PC-9 (cell line): ENCODE data around the gene MRPL12.

Experiments
- EZH2 ChIP-seq: fragments of 200-600 bp; sonication (generic); IDR thresholded peaks from 2 replicates; pipeline ENCODE4 v1.8.0; 2017; ENCODE audit warnings: antibody characterized with exemption, low read depth
- TF ChIP-seq, protein P1 (sequence below): fragments of 200-600 bp; sonication (generic); conservative IDR thresholded peaks from 2 replicates; pipeline ENCODE4 v1.6.1; 2017; ENCODE audit warnings: mixed run types, antibody characterized with exemption, mild to moderate bottlenecking, moderate library complexity

DNA sequence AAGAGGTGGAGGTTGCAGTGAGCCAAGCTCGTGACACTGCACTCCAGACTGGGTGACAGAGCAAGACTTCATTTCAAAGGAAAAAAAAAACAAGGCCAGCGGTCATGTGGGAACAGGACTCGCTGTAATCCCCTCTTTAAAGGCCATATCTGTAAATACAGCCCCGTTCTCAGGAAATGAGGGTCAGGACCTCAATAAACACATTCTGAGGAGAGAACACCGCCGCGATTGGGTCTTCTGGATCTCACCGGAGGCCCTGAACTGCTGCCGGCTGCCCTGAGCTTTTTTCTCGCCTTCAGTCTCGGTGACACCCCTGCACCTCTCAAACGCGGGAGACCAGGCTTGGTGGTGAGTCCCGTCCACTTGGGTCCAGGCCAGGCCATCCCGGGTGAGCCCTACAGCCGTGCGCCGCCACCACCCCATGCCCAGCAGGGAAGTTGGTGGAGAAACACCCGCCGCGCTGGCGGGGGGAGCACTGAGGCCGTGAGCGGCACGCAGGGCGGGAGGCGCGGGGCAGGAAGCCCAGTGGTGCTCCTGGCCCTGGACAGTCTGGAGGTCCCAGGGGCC is 37.3 kb downstream of the MRPL12 start:
- TF ChIP-seq, protein P1, sequence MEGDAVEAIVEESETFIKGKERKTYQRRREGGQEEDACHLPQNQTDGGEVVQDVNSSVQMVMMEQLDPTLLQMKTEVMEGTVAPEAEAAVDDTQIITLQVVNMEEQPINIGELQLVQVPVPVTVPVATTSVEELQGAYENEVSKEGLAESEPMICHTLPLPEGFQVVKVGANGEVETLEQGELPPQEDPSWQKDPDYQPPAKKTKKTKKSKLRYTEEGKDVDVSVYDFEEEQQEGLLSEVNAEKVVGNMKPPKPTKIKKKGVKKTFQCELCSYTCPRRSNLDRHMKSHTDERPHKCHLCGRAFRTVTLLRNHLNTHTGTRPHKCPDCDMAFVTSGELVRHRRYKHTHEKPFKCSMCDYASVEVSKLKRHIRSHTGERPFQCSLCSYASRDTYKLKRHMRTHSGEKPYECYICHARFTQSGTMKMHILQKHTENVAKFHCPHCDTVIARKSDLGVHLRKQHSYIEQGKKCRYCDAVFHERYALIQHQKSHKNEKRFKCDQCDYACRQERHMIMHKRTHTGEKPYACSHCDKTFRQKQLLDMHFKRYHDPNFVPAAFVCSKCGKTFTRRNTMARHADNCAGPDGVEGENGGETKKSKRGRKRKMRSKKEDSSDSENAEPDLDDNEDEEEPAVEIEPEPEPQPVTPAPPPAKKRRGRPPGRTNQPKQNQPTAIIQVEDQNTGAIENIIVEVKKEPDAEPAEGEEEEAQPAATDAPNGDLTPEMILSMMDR = no peak
- TF ChIP-seq EZH2 = no peak
